HEK293 (cell line): ENCODE data around the gene CEBPB.

Experiments
- CTCF ChIA-PET: fragments of 350-600 bp; formaldehyde crosslinking; extraction: SDS; loops from one replicate; lab custom pipeline; 2021; ENCODE audit warnings: antibody characterized with exemption; lab: Yijun Ruan, JAX
- POLR2A ChIA-PET: fragments of 300-600 bp; formaldehyde crosslinking; extraction: SDS; loops from one replicate; lab custom pipeline; 2020; ENCODE audit warnings: antibody characterized with exemption, inconsistent platforms; lab: Yijun Ruan, JAX
- H3K27ac ChIP-seq: fragments of 200-500 bp; sonication (Bioruptor generic); 2 replicates; pipeline ENCODE4 v1.5.1; 2014; ENCODE audit warnings: low read depth, low read length, control low read depth, inconsistent platforms; ENCODE audit errors: extremely low read depth
- H3K36me3 ChIP-seq, 2 experiments: fragments of 200-500 bp in 1 of 2; sonication (Bioruptor generic) in 1 of 2; 1 replicate in 1 of 2; 2 replicates in 1 of 2; pipeline ENCODE4 v1.5.1; 2014 to 2017; ENCODE audit warnings: inconsistent platforms in 2 of 2, low read length in 2 of 2; ENCODE audit not compliant: control insufficient read depth in 2 of 2, insufficient read depth in 1 of 2
- H3K4me1 ChIP-seq: fragments of 200-500 bp; sonication (Bioruptor generic); 2 replicates; pipeline ENCODE4 v1.5.1; 2014; ENCODE audit warnings: mild to moderate bottlenecking, low read length, inconsistent platforms; ENCODE audit not compliant: control insufficient read depth, insufficient read depth
- H3K4me3 ChIP-seq: 2 replicates; pipeline ENCODE4 v1.5.1; 2011; ENCODE audit warnings: low read depth, mild to moderate bottlenecking, control low read depth, low read length, moderate library complexity
- H3K9me3 ChIP-seq: fragments of 200-500 bp; sonication (Bioruptor generic); 2 replicates; pipeline ENCODE4 v1.5.1; 2014; ENCODE audit warnings: low read depth, low read length, inconsistent platforms; ENCODE audit not compliant: control insufficient read depth, insufficient read depth
- BCL11B ChIP-seq: fragments of 450-650 bp; formaldehyde crosslinking; IDR thresholded peaks from 2 replicates; pipeline ENCODE4 v1.5.1; 2016; ENCODE audit warnings: low read depth, missing biosample characterization, missing genetic modification characterization
- IKZF3 ChIP-seq: fragments of 450-650 bp; IDR thresholded peaks from 2 replicates; pipeline ENCODE4 v1.5.0; 2018; ENCODE audit warnings: missing biosample characterization, mild to moderate bottlenecking, missing genetic modification characterization, moderate library complexity
- KLF9 ChIP-seq: fragments of 450-650 bp; formaldehyde crosslinking; IDR thresholded peaks from 2 replicates; pipeline ENCODE4 v1.5.1; 2016; ENCODE audit warnings: missing biosample characterization, missing genetic modification characterization, low read depth
- MZF1 ChIP-seq: fragments of 450-650 bp; formaldehyde crosslinking; IDR thresholded peaks from 2 replicates; pipeline ENCODE4 v1.5.1; 2017; ENCODE audit warnings: missing biosample characterization, missing genetic modification characterization, borderline replicate concordance
- SP7 ChIP-seq: fragments of 450-650 bp; formaldehyde crosslinking; IDR thresholded peaks from 2 replicates; pipeline ENCODE4 v1.5.1; 2016; ENCODE audit warnings: missing biosample characterization, missing genetic modification characterization
- ZBTB17 ChIP-seq: fragments of 450-650 bp; formaldehyde crosslinking; IDR thresholded peaks from 2 replicates; pipeline ENCODE4 v1.5.1; 2016; ENCODE audit warnings: missing biosample characterization, missing genetic modification characterization
- ZBTB48 ChIP-seq: fragments of 450-650 bp; formaldehyde crosslinking; IDR thresholded peaks from 2 replicates; pipeline ENCODE4 v1.5.1; 2016; ENCODE audit warnings: missing biosample characterization, missing genetic modification characterization
- ZBTB8A ChIP-seq: fragments of 450-650 bp; formaldehyde crosslinking; IDR thresholded peaks from 2 replicates; pipeline ENCODE4 v1.5.1; 2016; ENCODE audit warnings: missing biosample characterization, missing genetic modification characterization
- ZEB2 ChIP-seq: fragments of 450-650 bp; formaldehyde crosslinking; IDR thresholded peaks from 2 replicates; pipeline ENCODE4 v1.5.1; 2016; ENCODE audit warnings: missing biosample characterization, missing genetic modification characterization
- ZFP37 ChIP-seq: fragments of 450-650 bp; formaldehyde crosslinking; IDR thresholded peaks from 2 replicates; pipeline ENCODE4 v1.5.1; 2016; ENCODE audit warnings: missing biosample characterization, missing genetic modification characterization
- ZFP69B ChIP-seq: fragments of 450-650 bp; formaldehyde crosslinking; IDR thresholded peaks from 2 replicates; pipeline ENCODE4 v1.5.1; 2016; ENCODE audit warnings: missing biosample characterization, missing genetic modification characterization
- ZNF133 ChIP-seq: fragments of 450-650 bp; formaldehyde crosslinking; IDR thresholded peaks from 2 replicates; pipeline ENCODE4 v1.5.1; 2016; ENCODE audit warnings: missing biosample characterization, missing genetic modification characterization
- ZNF202 ChIP-seq: fragments of 450-650 bp; formaldehyde crosslinking; IDR thresholded peaks from 2 replicates; pipeline ENCODE4 v1.5.1; 2016; ENCODE audit warnings: missing biosample characterization, missing genetic modification characterization, borderline replicate concordance
- ZNF37A ChIP-seq: fragments of 450-650 bp; IDR thresholded peaks from 2 replicates; pipeline ENCODE4 v1.5.1; 2018; ENCODE audit warnings: missing biosample characterization, missing genetic modification characterization
- ZNF610 ChIP-seq: fragments of 450-650 bp; formaldehyde crosslinking; IDR thresholded peaks from 2 replicates; pipeline ENCODE4 v1.5.1; 2016; ENCODE audit warnings: missing biosample characterization, missing genetic modification characterization, borderline replicate concordance
- ZNF621 ChIP-seq: fragments of 450-650 bp; formaldehyde crosslinking; IDR thresholded peaks from 2 replicates; pipeline ENCODE4 v1.5.1; 2017; ENCODE audit warnings: missing biosample characterization, missing genetic modification characterization
- ZNF623 ChIP-seq: fragments of 450-650 bp; formaldehyde crosslinking; IDR thresholded peaks from 2 replicates; pipeline ENCODE4 v1.5.1; 2016; ENCODE audit warnings: missing biosample characterization, missing genetic modification characterization
- ZNF654 ChIP-seq: fragments of 450-650 bp; formaldehyde crosslinking; IDR thresholded peaks from 2 replicates; pipeline ENCODE4 v1.5.1; 2016; ENCODE audit warnings: low read depth, missing biosample characterization, missing genetic modification characterization
- ZSCAN30 ChIP-seq: fragments of 450-650 bp; IDR thresholded peaks from 2 replicates; pipeline ENCODE4 v1.5.1; 2018; ENCODE audit warnings: missing biosample characterization, mild to moderate bottlenecking, missing genetic modification characterization, moderate library complexity
- TF ChIP-seq, protein P1 (sequence below): fragments of 450-650 bp; formaldehyde crosslinking; IDR thresholded peaks from 2 replicates; pipeline ENCODE4 v1.5.1; 2016; ENCODE audit warnings: missing biosample characterization, missing genetic modification characterization
- TF ChIP-seq, protein P2 (sequence below): fragments of 450-650 bp; formaldehyde crosslinking; conservative IDR thresholded peaks from 2 replicates; pipeline ENCODE4 v1.5.1; 2016; ENCODE audit warnings: low read depth, missing biosample characterization, missing genetic modification characterization
- TF ChIP-seq, protein P3 (sequence below): fragments of 450-650 bp; formaldehyde crosslinking; IDR thresholded peaks from 2 replicates; pipeline ENCODE4 v1.5.1; 2016; ENCODE audit warnings: missing biosample characterization, missing genetic modification characterization
- TF ChIP-seq, protein P4 (sequence below): fragments of 450-650 bp; formaldehyde crosslinking; IDR thresholded peaks from 2 replicates; pipeline ENCODE4 v1.5.1; 2017; ENCODE audit warnings: missing biosample characterization, missing genetic modification characterization

CEBPB gene

DNA sequence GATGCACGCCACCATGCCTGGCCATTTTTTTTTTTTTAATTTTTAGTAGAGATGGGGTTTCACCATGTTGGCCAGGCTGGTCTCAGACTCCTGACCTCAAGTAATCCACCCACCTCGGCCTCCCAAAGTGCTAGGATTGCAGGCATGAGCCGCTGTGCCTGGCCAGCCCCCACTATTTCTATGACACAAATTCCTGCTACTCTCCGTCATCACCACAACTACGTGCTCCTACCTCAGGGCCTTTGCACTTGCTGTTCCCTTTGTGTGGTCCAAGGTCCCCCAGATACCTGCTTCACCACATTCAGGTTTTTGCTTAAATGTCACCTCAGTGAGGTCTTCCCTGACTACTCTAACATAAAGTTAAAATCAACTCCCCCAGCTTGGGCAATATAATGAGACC, 5.2 kb upstream of the CEBPB start:
- Histone ChIP-seq H3K27ac (no peak overlapping the region), H3K36me3 (no peaks in the 10 kb centered on the region), H3K9me3 (no peaks in the 10 kb centered on the region), H3K4me3 (no peak overlapping the region), H3K4me1 (peaks cover 4% of the 10 kb centered on the region)
- POLR2A ChIA-PET: no interaction called here
- CTCF ChIA-PET: interaction anchor here (0.6 to 6.8 kb wide), 24 partner anchors 8 to 645 kb away, joined by 3 to 106 read pairs (median 4); partner anchors contain the start of gene PEDS1
- TF ChIP-seq ZNF610: no peak
- peak; percentile 93 for TF ChIP-seq ZNF623 (tag by site-specific recombination)

DNA sequence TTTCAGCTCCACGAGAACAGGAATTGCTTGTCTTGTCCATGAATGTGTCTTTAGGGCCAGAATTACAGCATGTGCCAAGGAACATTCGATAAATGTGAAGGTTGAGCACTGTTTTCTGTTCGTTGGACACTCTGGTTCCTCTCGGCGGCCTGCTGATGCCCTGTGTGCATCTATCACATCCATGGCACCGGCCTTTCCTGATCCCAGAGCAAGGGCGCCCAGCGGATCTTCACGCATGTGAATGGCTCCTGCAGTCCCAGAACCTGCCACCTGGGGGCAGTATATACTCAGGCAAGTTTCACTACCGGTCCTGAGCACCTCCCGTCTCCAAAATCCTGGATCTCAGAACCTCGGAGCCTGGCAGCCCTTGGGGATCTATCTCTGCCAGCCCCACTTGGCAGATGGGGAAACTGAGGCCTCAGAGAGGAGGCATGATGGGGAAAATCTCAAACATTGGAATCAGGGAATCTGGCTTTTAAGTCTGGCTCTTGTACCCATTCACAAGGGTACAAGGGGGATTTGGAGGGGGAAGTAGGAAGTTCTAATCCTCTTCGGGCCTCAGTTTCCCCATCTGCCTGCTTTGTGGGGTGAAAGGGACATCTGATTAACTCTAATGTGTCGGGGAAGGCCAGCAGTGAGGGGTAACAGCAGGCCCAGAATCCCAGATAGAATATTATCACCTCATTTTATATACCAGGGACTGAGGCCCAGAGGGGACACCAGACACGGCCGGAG, 4.3 kb upstream of the CEBPB start:
- ChIA-PET CTCF (interaction anchor here (0.6 to 6.8 kb wide), 25 partner anchors 9 to 646 kb away, joined by 3 to 106 read pairs (median 4); partner anchors contain the start of gene PEDS1), POLR2A (no interaction called here)
- Histone ChIP-seq H3K27ac (no peak overlapping the region), H3K9me3 (no peaks in the 10 kb centered on the region), H3K4me1 (peaks cover 4% of the 10 kb centered on the region), H3K4me3 (no peak overlapping the region), H3K36me3 (no peaks in the 10 kb centered on the region)
- TF ChIP-seq IKZF3 (tag by site-specific recombination): peak; percentile 89
- TF ChIP-seq ZNF654 (tag by site-specific recombination): peak; percentile 88
- TF ChIP-seq BCL11B: no peak
- no peak for TF ChIP-seq ZBTB48 (tag by site-specific recombination)
- TF ChIP-seq, protein P1, sequence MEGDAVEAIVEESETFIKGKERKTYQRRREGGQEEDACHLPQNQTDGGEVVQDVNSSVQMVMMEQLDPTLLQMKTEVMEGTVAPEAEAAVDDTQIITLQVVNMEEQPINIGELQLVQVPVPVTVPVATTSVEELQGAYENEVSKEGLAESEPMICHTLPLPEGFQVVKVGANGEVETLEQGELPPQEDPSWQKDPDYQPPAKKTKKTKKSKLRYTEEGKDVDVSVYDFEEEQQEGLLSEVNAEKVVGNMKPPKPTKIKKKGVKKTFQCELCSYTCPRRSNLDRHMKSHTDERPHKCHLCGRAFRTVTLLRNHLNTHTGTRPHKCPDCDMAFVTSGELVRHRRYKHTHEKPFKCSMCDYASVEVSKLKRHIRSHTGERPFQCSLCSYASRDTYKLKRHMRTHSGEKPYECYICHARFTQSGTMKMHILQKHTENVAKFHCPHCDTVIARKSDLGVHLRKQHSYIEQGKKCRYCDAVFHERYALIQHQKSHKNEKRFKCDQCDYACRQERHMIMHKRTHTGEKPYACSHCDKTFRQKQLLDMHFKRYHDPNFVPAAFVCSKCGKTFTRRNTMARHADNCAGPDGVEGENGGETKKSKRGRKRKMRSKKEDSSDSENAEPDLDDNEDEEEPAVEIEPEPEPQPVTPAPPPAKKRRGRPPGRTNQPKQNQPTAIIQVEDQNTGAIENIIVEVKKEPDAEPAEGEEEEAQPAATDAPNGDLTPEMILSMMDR: peak; percentile 89
- peak; percentile 47; the same call in 1 of the 2 replicates for TF ChIP-seq ZEB2
- no peak for TF ChIP-seq ZNF37A
- TF ChIP-seq, protein P2, sequence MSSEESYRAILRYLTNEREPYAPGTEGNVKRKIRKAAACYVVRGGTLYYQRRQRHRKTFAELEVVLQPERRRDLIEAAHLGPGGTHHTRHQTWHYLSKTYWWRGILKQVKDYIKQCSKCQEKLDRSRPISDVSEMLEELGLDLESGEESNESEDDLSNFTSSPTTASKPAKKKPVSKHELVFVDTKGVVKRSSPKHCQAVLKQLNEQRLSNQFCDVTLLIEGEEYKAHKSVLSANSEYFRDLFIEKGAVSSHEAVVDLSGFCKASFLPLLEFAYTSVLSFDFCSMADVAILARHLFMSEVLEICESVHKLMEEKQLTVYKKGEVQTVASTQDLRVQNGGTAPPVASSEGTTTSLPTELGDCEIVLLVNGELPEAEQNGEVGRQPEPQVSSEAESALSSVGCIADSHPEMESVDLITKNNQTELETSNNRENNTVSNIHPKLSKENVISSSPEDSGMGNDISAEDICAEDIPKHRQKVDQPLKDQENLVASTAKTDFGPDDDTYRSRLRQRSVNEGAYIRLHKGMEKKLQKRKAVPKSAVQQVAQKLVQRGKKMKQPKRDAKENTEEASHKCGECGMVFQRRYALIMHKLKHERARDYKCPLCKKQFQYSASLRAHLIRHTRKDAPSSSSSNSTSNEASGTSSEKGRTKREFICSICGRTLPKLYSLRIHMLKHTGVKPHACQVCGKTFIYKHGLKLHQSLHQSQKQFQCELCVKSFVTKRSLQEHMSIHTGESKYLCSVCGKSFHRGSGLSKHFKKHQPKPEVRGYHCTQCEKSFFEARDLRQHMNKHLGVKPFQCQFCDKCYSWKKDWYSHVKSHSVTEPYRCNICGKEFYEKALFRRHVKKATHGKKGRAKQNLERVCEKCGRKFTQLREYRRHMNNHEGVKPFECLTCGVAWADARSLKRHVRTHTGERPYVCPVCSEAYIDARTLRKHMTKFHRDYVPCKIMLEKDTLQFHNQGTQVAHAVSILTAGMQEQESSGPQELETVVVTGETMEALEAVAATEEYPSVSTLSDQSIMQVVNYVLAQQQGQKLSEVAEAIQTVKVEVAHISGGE: no peak
- no peak for TF ChIP-seq ZNF202
- TF ChIP-seq ZNF133: no peak
- TF ChIP-seq ZSCAN30 (tag by site-specific recombination): peak; percentile 52; the same call in 1 of the 2 replicates
- TF ChIP-seq MZF1 (tag by site-specific recombination): peak; percentile 96
- TF ChIP-seq SP7 (tag by site-specific recombination): 0 out of 2 replicates have a peak, but pooled peaks have one; percentile 32
- TF ChIP-seq KLF9 (tag by site-specific recombination): no peak
- no peak for TF ChIP-seq ZBTB8A (tag by site-specific recombination)
- TF ChIP-seq, protein P3, sequence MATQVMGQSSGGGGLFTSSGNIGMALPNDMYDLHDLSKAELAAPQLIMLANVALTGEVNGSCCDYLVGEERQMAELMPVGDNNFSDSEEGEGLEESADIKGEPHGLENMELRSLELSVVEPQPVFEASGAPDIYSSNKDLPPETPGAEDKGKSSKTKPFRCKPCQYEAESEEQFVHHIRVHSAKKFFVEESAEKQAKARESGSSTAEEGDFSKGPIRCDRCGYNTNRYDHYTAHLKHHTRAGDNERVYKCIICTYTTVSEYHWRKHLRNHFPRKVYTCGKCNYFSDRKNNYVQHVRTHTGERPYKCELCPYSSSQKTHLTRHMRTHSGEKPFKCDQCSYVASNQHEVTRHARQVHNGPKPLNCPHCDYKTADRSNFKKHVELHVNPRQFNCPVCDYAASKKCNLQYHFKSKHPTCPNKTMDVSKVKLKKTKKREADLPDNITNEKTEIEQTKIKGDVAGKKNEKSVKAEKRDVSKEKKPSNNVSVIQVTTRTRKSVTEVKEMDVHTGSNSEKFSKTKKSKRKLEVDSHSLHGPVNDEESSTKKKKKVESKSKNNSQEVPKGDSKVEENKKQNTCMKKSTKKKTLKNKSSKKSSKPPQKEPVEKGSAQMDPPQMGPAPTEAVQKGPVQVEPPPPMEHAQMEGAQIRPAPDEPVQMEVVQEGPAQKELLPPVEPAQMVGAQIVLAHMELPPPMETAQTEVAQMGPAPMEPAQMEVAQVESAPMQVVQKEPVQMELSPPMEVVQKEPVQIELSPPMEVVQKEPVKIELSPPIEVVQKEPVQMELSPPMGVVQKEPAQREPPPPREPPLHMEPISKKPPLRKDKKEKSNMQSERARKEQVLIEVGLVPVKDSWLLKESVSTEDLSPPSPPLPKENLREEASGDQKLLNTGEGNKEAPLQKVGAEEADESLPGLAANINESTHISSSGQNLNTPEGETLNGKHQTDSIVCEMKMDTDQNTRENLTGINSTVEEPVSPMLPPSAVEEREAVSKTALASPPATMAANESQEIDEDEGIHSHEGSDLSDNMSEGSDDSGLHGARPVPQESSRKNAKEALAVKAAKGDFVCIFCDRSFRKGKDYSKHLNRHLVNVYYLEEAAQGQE: no peak
- TF ChIP-seq ZBTB17 (tag by site-specific recombination): peak; percentile 99
- no peak for TF ChIP-seq ZFP69B (tag by site-specific recombination)
- TF ChIP-seq, protein P4, sequence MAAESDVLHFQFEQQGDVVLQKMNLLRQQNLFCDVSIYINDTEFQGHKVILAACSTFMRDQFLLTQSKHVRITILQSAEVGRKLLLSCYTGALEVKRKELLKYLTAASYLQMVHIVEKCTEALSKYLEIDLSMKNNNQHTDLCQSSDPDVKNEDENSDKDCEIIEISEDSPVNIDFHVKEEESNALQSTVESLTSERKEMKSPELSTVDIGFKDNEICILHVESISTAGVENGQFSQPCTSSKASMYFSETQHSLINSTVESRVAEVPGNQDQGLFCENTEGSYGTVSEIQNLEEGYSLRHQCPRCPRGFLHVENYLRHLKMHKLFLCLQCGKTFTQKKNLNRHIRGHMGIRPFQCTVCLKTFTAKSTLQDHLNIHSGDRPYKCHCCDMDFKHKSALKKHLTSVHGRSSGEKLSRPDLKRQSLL (tag by site-specific recombination): peak; percentile 42; the same call in 1 of the 2 replicates
- no peak for TF ChIP-seq ZNF621 (tag by site-specific recombination)
- TF ChIP-seq ZFP37: no peak
